ENCODE results near the gene HLA-DPB1. TPM values are rescaled to one million over a fixed set of nuclear protein-coding genes. Genes with fewer than 3 reads are reported as not detected.

The HLA-DPB1 gene
- total RNA-seq, 1 donor from 2014 or later, result 853 TPM

DNA sequence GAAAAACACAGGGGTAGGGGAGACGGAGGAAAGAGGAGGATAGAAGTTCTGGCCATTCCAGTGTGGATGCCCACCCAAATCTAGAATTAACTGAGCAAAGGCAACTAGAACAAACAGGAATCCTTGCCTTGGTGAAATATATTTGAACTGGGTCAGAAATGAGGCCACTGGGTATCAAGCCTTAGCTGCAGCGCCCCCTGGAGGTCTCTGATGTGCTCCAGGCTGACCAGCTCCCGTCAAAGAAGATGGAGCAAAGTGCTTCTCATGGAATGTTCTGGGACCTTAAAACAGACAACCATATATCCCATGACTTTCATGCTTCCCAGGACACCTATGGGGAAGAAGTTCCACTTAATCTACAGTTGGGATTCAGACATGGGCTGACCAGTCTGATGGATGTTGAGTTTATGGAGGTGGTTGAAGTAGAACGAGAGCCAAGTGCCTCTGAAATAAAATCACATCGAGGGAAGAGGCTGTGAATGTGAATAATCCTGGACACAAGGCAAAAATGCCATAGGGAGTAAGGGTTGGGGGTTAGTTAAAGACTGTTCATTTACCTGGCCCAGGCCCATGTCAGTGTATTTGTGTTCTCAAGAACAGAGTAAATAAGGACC lies 50.4 kb downstream of the HLA-DPB1 start:
- DNase-seq, result peak; percentile 59
- peaks cover 19% of the 10 kb centered on the region for H3K36me3 Mint-ChIP-seq (ENCODE audit: low read depth)
- H3K9me3 Mint-ChIP-seq, result peaks cover 7% of the 10 kb centered on the region
- no peak for TF ChIP-seq CTCF (IDR thresholded peaks at IDR 0.05)
- POLR2A ChIA-PET, result interaction anchor here (1.0 to 2.8 kb wide), 5 partner anchors 53 to 127 kb away, joined by 3 to 15 read pairs (median 4); partner anchors contain the start of gene HLA-DPA1
- H3K27me3 Mint-ChIP-seq, result no peaks in the 10 kb centered on the region
- CTCF ChIA-PET, result interaction anchor here (0.8 to 5.0 kb wide), 17 partner anchors 9 to 232 kb away, joined by 3 to 45 read pairs (median 5); no protein-coding TSS in a partner anchor
- H3K27ac Mint-ChIP-seq, result no peak overlapping the region
- no peak overlapping the region for H3K4me3 Mint-ChIP-seq
- intact Hi-C loops (cut with micrococcal nuclease), result loop anchor here (1.0 kb wide), 3 partner anchors 112 to 126 kb away; no protein-coding TSS in a partner anchor
- peaks cover 4% of the 10 kb centered on the region for H3K4me1 Mint-ChIP-seq
- peak; percentile 73 for ATAC-seq (ENCODE audit: low read depth)

- Mint-ChIP-seq H3K4me1 (peaks cover 4% of the 10 kb centered on the region), H3K9me3 (peaks cover 6% of the 10 kb centered on the region), H3K27me3 (no peaks in the 10 kb centered on the region), H3K27ac (no peak overlapping the region), H3K4me3 (no peak overlapping the region), H3K36me3 (ENCODE audit: low read depth) (peaks cover 12% of the 10 kb centered on the region)
- intact Hi-C loops (cut with micrococcal nuclease), result no loop called here
- ChIA-PET POLR2A (no interaction called here), CTCF (interaction anchor here (1.0 to 1.7 kb wide), 2 partner anchors 9 to 21 kb away, joined by 3 to 4 read pairs; no protein-coding TSS in a partner anchor)
- no peak for ATAC-seq (ENCODE audit: low read depth)
- TF ChIP-seq CTCF (IDR thresholded peaks at IDR 0.05), result no peak
- DNase-seq, result no peak
Measured at GRCh38 chr6:33128318-33128717, 52.5 kb downstream of the HLA-DPB1 start.

DNA sequence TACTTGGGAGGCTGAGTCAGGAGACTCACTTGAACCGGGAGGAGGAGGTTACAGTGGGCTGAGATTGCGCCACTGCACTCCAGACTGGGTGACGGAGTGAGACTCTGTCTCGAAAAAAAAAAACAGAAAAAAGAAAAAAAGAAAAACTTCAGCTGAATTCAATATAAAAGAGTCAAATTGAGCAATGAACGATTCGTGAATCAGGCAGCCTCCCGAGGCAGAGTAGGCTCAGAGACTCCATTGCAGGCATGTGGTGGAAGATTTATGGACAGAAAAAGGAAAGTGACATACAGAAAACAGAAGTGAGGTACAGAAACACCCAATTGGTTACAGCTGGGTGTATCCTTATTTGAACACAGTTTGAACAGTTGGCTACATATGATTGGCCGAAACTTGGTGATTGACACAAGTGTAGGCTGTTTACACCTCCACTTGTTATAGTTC lies 56.3 kb downstream of the HLA-DPB1 start:
- H3K36me3 Mint-ChIP-seq (ENCODE audit: low read depth), result peaks cover 2% of the 10 kb centered on the region
- no peaks in the 10 kb centered on the region for H3K9me3 Mint-ChIP-seq
- no peaks in the 10 kb centered on the region for H3K4me1 Mint-ChIP-seq
- TF ChIP-seq CTCF (IDR thresholded peaks at IDR 0.05), result no peak
- no peaks in the 10 kb centered on the region for H3K27me3 Mint-ChIP-seq
- CTCF ChIA-PET, result no interaction called here
- ATAC-seq (ENCODE audit: low read depth) (no peak), DNase-seq (no peak)
- intact Hi-C loops (cut with micrococcal nuclease), result no loop called here
- no peak overlapping the region for H3K4me3 Mint-ChIP-seq
- H3K27ac Mint-ChIP-seq, result no peak overlapping the region
- POLR2A ChIA-PET, result no interaction called here

DNA sequence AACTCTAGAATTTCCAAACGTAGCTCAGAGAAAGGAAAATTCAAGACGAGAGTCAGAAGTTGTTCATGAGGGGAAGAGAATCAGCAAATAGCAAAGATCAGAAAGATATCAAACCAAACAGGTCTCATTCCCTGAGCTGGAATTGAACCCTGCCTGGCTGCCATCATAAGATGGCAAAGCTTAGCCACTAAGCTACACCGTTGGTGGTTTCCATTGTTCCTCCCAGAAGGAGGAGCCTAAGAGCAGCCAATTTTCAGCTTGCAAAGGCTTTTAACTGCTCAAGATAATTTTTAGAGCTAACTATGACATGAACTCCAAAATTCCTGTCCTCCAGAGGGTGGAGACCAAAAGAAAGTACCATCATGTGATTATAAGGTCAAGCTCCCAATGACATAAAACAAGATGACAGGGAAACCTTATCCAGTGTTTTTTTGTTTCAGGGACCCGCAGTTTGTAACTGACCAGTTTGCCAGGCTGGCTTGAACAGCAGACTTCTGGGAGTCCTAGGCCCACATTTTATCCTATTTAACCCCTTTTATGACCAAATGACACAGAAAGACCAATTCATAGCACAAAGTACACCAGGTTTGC lies 60.6 kb downstream of the HLA-DPB1 start:
- ATAC-seq (ENCODE audit: low read depth) (no peak), DNase-seq (no peak)
- H3K9me3 Mint-ChIP-seq, result no peaks in the 10 kb centered on the region
- H3K27me3 Mint-ChIP-seq, result no peaks in the 10 kb centered on the region
- H3K4me1 Mint-ChIP-seq, result peaks cover 9% of the 10 kb centered on the region
- H3K4me3 Mint-ChIP-seq, result no peak overlapping the region
- no peak overlapping the region for H3K27ac Mint-ChIP-seq
- POLR2A ChIA-PET, result interaction anchor here (0.6 to 1.5 kb wide), 3 partner anchors 60 to 63 kb away, joined by 3 to 5 read pairs (median 3); partner anchors contain the start of gene HLA-DPA1
- CTCF ChIA-PET, result interaction anchor here (0.9 to 2.8 kb wide), 4 partner anchors 10 to 16 kb away, joined by 3 to 12 read pairs (median 6); no protein-coding TSS in a partner anchor
- H3K36me3 Mint-ChIP-seq (ENCODE audit: low read depth), result no peaks in the 10 kb centered on the region
- intact Hi-C loops (cut with micrococcal nuclease), result no loop called here
- no peak for TF ChIP-seq CTCF (IDR thresholded peaks at IDR 0.05)

Other genes starting within 250 kb of the HLA-DPB1 start
- 141 and 172 TPM in 2 replicates for gene TAP2, start 237.3 kb upstream of the HLA-DPB1 start, total RNA-seq
- 182 and 194 TPM in 2 replicates for gene PSMB8, start 231.9 kb upstream of the HLA-DPB1 start, total RNA-seq
- gene TAP1, start 222.3 kb upstream of the HLA-DPB1 start, total RNA-seq, result 148 and 151 TPM in 2 replicates
- gene PSMB9, start 221.8 kb upstream of the HLA-DPB1 start, total RNA-seq, result 198 and 223 TPM in 2 replicates
- gene HLA-DMB, start 135.0 kb upstream of the HLA-DPB1 start, total RNA-seq, result 341 and 365 TPM in 2 replicates
- 371 and 387 TPM in 2 replicates for gene HLA-DMA, start 122.9 kb upstream of the HLA-DPB1 start, total RNA-seq
- gene BRD2, start 107.4 kb upstream of the HLA-DPB1 start, total RNA-seq, result 347 and 370 TPM in 2 replicates
- 153 and 167 TPM in 2 replicates for gene HLA-DOA, start 66.4 kb upstream of the HLA-DPB1 start, total RNA-seq
- gene HLA-DPA1, start 2.3 kb upstream of the HLA-DPB1 start, total RNA-seq, result 718 and 730 TPM in 2 replicates
- 0.32 and 0.47 TPM in 2 replicates for gene COL11A2, start 116.5 kb downstream of the HLA-DPB1 start, total RNA-seq
- gene RXRB, start 124.7 kb downstream of the HLA-DPB1 start, total RNA-seq, result 72.4 and 74.3 TPM in 2 replicates
- gene SLC39A7, start 124.9 kb downstream of the HLA-DPB1 start, total RNA-seq, result 31.7 and 35.2 TPM in 2 replicates
- 12.3 TPM in 2 replicates for gene HSD17B8, start 128.7 kb downstream of the HLA-DPB1 start, total RNA-seq
- 41.7 and 43.8 TPM in 2 replicates for gene RING1, start 132.5 kb downstream of the HLA-DPB1 start, total RNA-seq
- 82.0 and 97.2 TPM in 2 replicates for gene VPS52, start 195.9 kb downstream of the HLA-DPB1 start, total RNA-seq
- 4,710 and 5,877 TPM in 2 replicates for gene RPS18, start 196.1 kb downstream of the HLA-DPB1 start, total RNA-seq
- gene B3GALT4, start 201.1 kb downstream of the HLA-DPB1 start, total RNA-seq, result 19.1 and 19.4 TPM in 2 replicates
- 114 and 117 TPM in 2 replicates for gene WDR46, start 213.2 kb downstream of the HLA-DPB1 start, total RNA-seq
- gene PFDN6, start 213.6 kb downstream of the HLA-DPB1 start, total RNA-seq, result 82.8 and 95.1 TPM in 2 replicates
- gene RGL2, start 223.0 kb downstream of the HLA-DPB1 start, total RNA-seq, result 54.7 and 66.5 TPM in 2 replicates
- gene TAPBP, start 238.1 kb downstream of the HLA-DPB1 start, total RNA-seq, result 319 and 350 TPM in 2 replicates
- 31.6 and 31.8 TPM in 2 replicates for gene ZBTB22, start 241.8 kb downstream of the HLA-DPB1 start, total RNA-seq
- 82.5 and 85.4 TPM in 2 replicates for gene DAXX, start 247.0 kb downstream of the HLA-DPB1 start, total RNA-seq